Measurements from ENCODE around the gene RNF144A. TPM values are rescaled to one million over a fixed set of nuclear protein-coding genes. Genes with fewer than 3 reads are reported as not detected.

Gene RNF144A
- total RNA-seq, 1 experiment from 2014 or later, result 13.6 TPM

DNA sequence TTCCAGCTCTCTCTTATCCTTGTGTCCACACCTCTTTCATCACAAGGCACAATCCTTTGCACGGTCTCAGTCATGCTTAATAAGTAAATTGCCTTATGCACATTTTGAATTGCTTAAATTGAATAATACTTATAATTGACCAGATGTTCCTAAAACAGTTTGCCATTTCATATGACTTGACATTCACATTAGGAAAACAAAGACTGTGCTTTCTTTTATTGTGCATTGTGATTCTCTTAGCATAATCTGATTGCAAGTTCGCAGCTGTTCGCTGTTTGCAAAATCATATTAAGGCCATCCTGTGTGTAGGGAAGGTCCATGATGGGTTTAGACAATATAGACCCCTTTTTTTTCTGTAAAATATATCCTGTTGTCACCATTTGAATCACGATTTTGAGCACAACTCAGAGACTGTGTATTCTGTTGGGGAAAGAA is 75.6 kb downstream of the RNF144A start:
- Histone ChIP-seq H3K4me1 (ENCODE audit: insufficient read depth, low read length, poor library complexity, severe bottlenecking) (peaks cover 4% of the 10 kb centered on the region), H3K9me3 (ENCODE audit: low read depth, low read length, poor library complexity, severe bottlenecking) (no peaks in the 10 kb centered on the region), H3K4me3 (ENCODE audit: low read depth, low read length, poor library complexity, severe bottlenecking) (no peak overlapping the region), H3K36me3 (ENCODE audit: insufficient read depth, low read length, poor library complexity, severe bottlenecking) (no peaks in the 10 kb centered on the region), H3K27me3 (replicated peaks; ENCODE audit: insufficient read depth, low read depth, low read length, poor library complexity) (no peaks in the 10 kb centered on the region), H3K27ac (ENCODE audit: low read depth, low read length, poor library complexity, severe bottlenecking) (no peak overlapping the region)
- BruUV-seq (replicated peaks), result no TSS peak
- ChIA-PET POLR2A (ENCODE audit: low non-redundant PET) (no interaction called here), CTCF (no interaction called here)
- DNase-seq (ENCODE audit: low spot score), result no peak
- intact Hi-C loops (cut with micrococcal nuclease; ENCODE audit: unreplicated experiment), result no loop called here
- TF ChIP-seq EZH2 (IDR thresholded peaks at IDR 0.05; ENCODE audit: borderline replicate concordance, low read depth, low read length, poor library complexity, severe bottlenecking), result no peak
- TF ChIP-seq, protein P1, sequence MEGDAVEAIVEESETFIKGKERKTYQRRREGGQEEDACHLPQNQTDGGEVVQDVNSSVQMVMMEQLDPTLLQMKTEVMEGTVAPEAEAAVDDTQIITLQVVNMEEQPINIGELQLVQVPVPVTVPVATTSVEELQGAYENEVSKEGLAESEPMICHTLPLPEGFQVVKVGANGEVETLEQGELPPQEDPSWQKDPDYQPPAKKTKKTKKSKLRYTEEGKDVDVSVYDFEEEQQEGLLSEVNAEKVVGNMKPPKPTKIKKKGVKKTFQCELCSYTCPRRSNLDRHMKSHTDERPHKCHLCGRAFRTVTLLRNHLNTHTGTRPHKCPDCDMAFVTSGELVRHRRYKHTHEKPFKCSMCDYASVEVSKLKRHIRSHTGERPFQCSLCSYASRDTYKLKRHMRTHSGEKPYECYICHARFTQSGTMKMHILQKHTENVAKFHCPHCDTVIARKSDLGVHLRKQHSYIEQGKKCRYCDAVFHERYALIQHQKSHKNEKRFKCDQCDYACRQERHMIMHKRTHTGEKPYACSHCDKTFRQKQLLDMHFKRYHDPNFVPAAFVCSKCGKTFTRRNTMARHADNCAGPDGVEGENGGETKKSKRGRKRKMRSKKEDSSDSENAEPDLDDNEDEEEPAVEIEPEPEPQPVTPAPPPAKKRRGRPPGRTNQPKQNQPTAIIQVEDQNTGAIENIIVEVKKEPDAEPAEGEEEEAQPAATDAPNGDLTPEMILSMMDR (conservative IDR thresholded peaks at IDR 0.05; ENCODE audit: low read depth, low read length), result no peak

DNA sequence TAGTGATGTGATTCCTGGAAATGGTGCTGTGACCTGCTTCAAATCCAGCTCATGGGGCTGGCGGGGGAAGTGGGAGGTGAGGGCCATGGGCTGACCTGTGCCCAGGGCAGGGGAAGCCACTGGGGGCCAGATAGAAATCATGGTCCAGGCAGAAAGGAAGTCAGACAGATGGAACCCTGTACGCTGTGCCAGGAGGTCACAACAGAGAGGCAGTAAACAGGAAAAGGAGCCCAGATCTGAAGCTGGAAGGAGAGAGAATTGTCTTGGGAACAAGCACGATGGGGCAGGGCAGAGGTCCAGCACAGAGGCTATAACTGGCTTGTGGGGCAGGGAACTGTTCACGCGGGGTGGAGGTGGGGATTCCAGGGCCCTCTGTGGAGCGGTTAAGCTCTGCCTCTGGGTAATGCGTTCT is 76.0 kb downstream of the RNF144A start:
- no peaks in the 10 kb centered on the region for H3K36me3 ChIP-seq (ENCODE audit: insufficient read depth, low read length, poor library complexity, severe bottlenecking)
- POLR2A ChIA-PET (ENCODE audit: low non-redundant PET), result no interaction called here
- no peaks in the 10 kb centered on the region for H3K27me3 ChIP-seq (replicated peaks; ENCODE audit: insufficient read depth, low read depth, low read length, poor library complexity)
- intact Hi-C loops (cut with micrococcal nuclease; ENCODE audit: unreplicated experiment), result no loop called here
- H3K4me3 ChIP-seq (ENCODE audit: low read depth, low read length, poor library complexity, severe bottlenecking), result no peak overlapping the region
- no peak for DNase-seq (ENCODE audit: low spot score)
- H3K27ac ChIP-seq (ENCODE audit: low read depth, low read length, poor library complexity, severe bottlenecking), result no peak overlapping the region
- H3K4me1 ChIP-seq (ENCODE audit: insufficient read depth, low read length, poor library complexity, severe bottlenecking), result peaks cover 4% of the 10 kb centered on the region
- TF ChIP-seq EZH2 (IDR thresholded peaks at IDR 0.05; ENCODE audit: borderline replicate concordance, low read depth, low read length, poor library complexity, severe bottlenecking), result no peak
- TF ChIP-seq, protein P1 (conservative IDR thresholded peaks at IDR 0.05; ENCODE audit: low read depth, low read length), result no peak
- no peaks in the 10 kb centered on the region for H3K9me3 ChIP-seq (ENCODE audit: low read depth, low read length, poor library complexity, severe bottlenecking)
- BruUV-seq (replicated peaks), result no TSS peak
- CTCF ChIA-PET, result no interaction called here

DNA sequence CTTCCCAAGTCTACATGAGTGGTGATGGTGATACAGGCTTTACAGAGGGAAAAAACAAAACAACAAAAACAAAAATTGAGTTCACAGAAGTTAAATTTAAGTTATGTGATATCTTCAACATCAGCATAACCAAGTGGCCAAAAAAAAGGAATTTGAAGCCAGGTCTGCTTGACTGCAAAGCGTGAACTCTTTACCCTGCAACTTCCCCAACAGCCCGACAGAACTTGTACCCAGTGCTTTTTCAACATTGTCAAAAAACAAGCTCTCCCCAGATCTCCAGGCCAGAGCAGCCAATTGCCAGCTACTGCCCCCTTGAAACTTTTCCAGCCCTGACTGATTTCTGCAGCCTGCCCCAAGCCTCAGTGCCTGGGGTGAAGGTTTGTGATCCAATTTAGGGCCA is 76.7 kb downstream of the RNF144A start:
- TF ChIP-seq, protein P1 (conservative IDR thresholded peaks at IDR 0.05; ENCODE audit: low read depth, low read length), result no peak
- TF ChIP-seq EZH2 (IDR thresholded peaks at IDR 0.05; ENCODE audit: borderline replicate concordance, low read depth, low read length, poor library complexity, severe bottlenecking), result no peak
- peaks cover 4% of the 10 kb centered on the region for H3K4me1 ChIP-seq (ENCODE audit: insufficient read depth, low read length, poor library complexity, severe bottlenecking)
- no peak overlapping the region for H3K27ac ChIP-seq (ENCODE audit: low read depth, low read length, poor library complexity, severe bottlenecking)
- POLR2A ChIA-PET (ENCODE audit: low non-redundant PET), result no interaction called here
- no TSS peak for BruUV-seq (replicated peaks)
- DNase-seq (ENCODE audit: low spot score), result no peak
- CTCF ChIA-PET, result no interaction called here
- H3K36me3 ChIP-seq (ENCODE audit: insufficient read depth, low read length, poor library complexity, severe bottlenecking), result no peaks in the 10 kb centered on the region
- intact Hi-C loops (cut with micrococcal nuclease; ENCODE audit: unreplicated experiment), result no loop called here
- H3K9me3 ChIP-seq (ENCODE audit: low read depth, low read length, poor library complexity, severe bottlenecking), result no peaks in the 10 kb centered on the region
- no peaks in the 10 kb centered on the region for H3K27me3 ChIP-seq (replicated peaks; ENCODE audit: insufficient read depth, low read depth, low read length, poor library complexity)
- no peak overlapping the region for H3K4me3 ChIP-seq (ENCODE audit: low read depth, low read length, poor library complexity, severe bottlenecking)

All from A673 (cell line).